SK-N-SH (cell line): Measurements from ENCODE around the gene AR. TPM values are rescaled to one million over a fixed set of nuclear protein-coding genes. Genes with fewer than 3 reads are reported as not detected.

Experiments used
- CTCF ChIA-PET: fragments of 300-600, 350-600 bp; formaldehyde crosslinking; extraction: SDS; loops from one replicate; lab custom pipeline; 2021; lab: Yijun Ruan, JAX
- POLR2A ChIA-PET: fragments of 350-600 bp; sonication (Branson Sonifier 250); formaldehyde crosslinking; extraction: SDS; loops from one replicate; lab custom pipeline; 2020; ENCODE audit warnings: antibody characterized with exemption, inconsistent platforms; lab: Yijun Ruan, JAX
- DNase-seq: peaks from one replicate; pipeline ENCODE4 v3.0.0; 2012
- H2AFZ ChIP-seq: fragments of 200-600 bp; sonication (generic); 2 replicates; pipeline ENCODE4 v1.8.1; 2016; ENCODE audit warnings: antibody characterized with exemption, mild to moderate bottlenecking, low read depth
- H3F3A ChIP-seq: fragments of 200-600 bp; sonication (generic); replicated peaks from 2 replicates; pipeline ENCODE3; 2016; ENCODE audit warnings: antibody characterized with exemption, mild to moderate bottlenecking; ENCODE audit not compliant: insufficient read depth
- H3K27ac ChIP-seq, 2 experiments: fragments of 200-500 bp in 1 of 2; fragments of 200-600 bp in 1 of 2; sonication (Bioruptor generic) in 1 of 2; sonication (generic), shearing (Covaris generic) in 1 of 2; 2 replicates each; pipeline versions ENCODE4 v1.5.1 to v1.6.1; 2014 to 2016; ENCODE audit warnings: low read depth in 2 of 2, inconsistent platforms in 1 of 2, low read length in 1 of 2, mild to moderate bottlenecking in 1 of 2, mixed read lengths in 1 of 2
- H3K27me3 ChIP-seq: fragments of 200-600 bp; sonication (generic), shearing (Covaris generic); 2 replicates; pipeline ENCODE4 v1.6.1; 2016; ENCODE audit warnings: mixed run types; ENCODE audit not compliant: insufficient read depth
- H3K36me3 ChIP-seq, 2 experiments: fragments of 200-500 bp in 1 of 2; fragments of 200-600 bp in 1 of 2; sonication (Bioruptor generic) in 1 of 2; sonication (generic) in 1 of 2; replicated peaks in 1 of 2; 2 replicates each; pipeline versions ENCODE3 to v1.5.1; 2014 to 2016; ENCODE audit warnings: low read length in 1 of 2, mild to moderate bottlenecking in 1 of 2; ENCODE audit not compliant: insufficient read depth in 2 of 2, control insufficient read depth in 1 of 2
- H3K4me1 ChIP-seq, 2 experiments: fragments of 200-500 bp in 1 of 2; fragments of 200-600 bp in 1 of 2; sonication (Bioruptor generic) in 1 of 2; sonication (generic), shearing (Covaris generic) in 1 of 2; 2 replicates each; pipeline versions ENCODE4 v1.5.1 to v1.6.1; 2014 to 2016; ENCODE audit warnings: low read depth in 1 of 2, low read length in 1 of 2, mixed run types in 1 of 2; ENCODE audit not compliant: insufficient read depth in 2 of 2, control insufficient read depth in 1 of 2
- H3K4me2 ChIP-seq: fragments of 200-600 bp; sonication (generic), shearing (Covaris generic); 2 replicates; pipeline ENCODE4 v1.6.1; 2017; ENCODE audit warnings: mixed run types
- H3K4me3 ChIP-seq, 2 experiments: fragments of 200-500 bp in 1 of 2; fragments of 200-600 bp in 1 of 2; sonication (Bioruptor generic) in 1 of 2; sonication (generic), shearing (Covaris generic) in 1 of 2; 2 replicates each; pipeline versions ENCODE4 v1.5.1 to v1.8.1; 2014 to 2016; ENCODE audit warnings: low read depth in 2 of 2, inconsistent platforms in 1 of 2, low read length in 1 of 2, mild to moderate bottlenecking in 1 of 2, mixed read lengths in 1 of 2, moderate library complexity in 1 of 2
- H3K79me2 ChIP-seq: fragments of 200-600 bp; sonication (generic); 2 replicates; pipeline ENCODE4 v1.8.1; 2017; ENCODE audit warnings: mild to moderate bottlenecking; ENCODE audit not compliant: insufficient read depth
- H3K9ac ChIP-seq: fragments of 200-600 bp; sonication (generic); 2 replicates; pipeline ENCODE4 v1.6.1; 2017; ENCODE audit warnings: mixed run types
- H3K9me2 ChIP-seq: fragments of 200-600 bp; sonication (generic); 2 replicates; pipeline ENCODE4 v1.6.1; 2017; ENCODE audit warnings: mixed run types
- H3K9me3 ChIP-seq: fragments of 200-600 bp; sonication (generic); 2 replicates; pipeline ENCODE4 v1.6.1; 2017; ENCODE audit warnings: mixed run types, mild to moderate bottlenecking, moderate library complexity
- H4K20me1 ChIP-seq: fragments of 200-600 bp; sonication (generic); 2 replicates; pipeline ENCODE4 v1.6.1; 2017; ENCODE audit warnings: mild to moderate bottlenecking, mixed run types; ENCODE audit not compliant: insufficient read depth
- FOXM1 ChIP-seq: IDR thresholded peaks from 2 replicates; pipeline ENCODE4 v1.4.0; 2012; ENCODE audit warnings: low read depth, mild to moderate bottlenecking
- RCOR1 ChIP-seq: fragments of 150-350 bp; IDR thresholded peaks from 2 replicates; pipeline ENCODE4 v1.6.1; 2017; ENCODE audit warnings: antibody characterized with exemption, low read length
- RFX5 ChIP-seq: IDR thresholded peaks from 2 replicates; pipeline ENCODE4 v1.6.1; 2012; ENCODE audit warnings: mild to moderate bottlenecking, improper control_type of control experiment, low read length
- TCF12 ChIP-seq: IDR thresholded peaks from 2 replicates; pipeline ENCODE4 v1.4.0; 2012
- YY1 ChIP-seq: IDR thresholded peaks from 2 replicates; pipeline ENCODE4 v1.4.0; 2012; ENCODE audit warnings: low read depth, mild to moderate bottlenecking
- WGBS: methylation state at CpG from one replicate; pipeline ENCODE4 v1.1.6; 2017; ENCODE audit warnings: low lambda C conversion rate; 5-methylcytosine and 5-hydroxymethylcytosine counted together
- polyA plus RNA-seq, 3 experiments: library from polyadenylated mRNA; depleted of rRNA; stranded (reverse); fragments of >200 nt; gene quantifications; 2 replicates each; pipeline ENCODE4 v1.2.3, GENCODE V29; 2012

The AR gene
- polyA plus RNA-seq, 1 of the 3 experiments (the other 2 are of a cell fraction): not detected

- H3K9me3 ChIP-seq: 0 out of 2 replicates have a peak, but pooled peaks cover 8% of the 10 kb centered on the region
- no peaks in the 10 kb centered on the region for H4K20me1 ChIP-seq
- H3K4me1 ChIP-seq: no peaks in the 10 kb centered on the region
- H3K36me3 ChIP-seq: no peaks in the 10 kb centered on the region
- H3K27me3 ChIP-seq: no peaks in the 10 kb centered on the region
- no peak overlapping the region for H3K27ac ChIP-seq
- no peak overlapping the region for H3K4me3 ChIP-seq
- CTCF ChIA-PET: no interaction called here
- H2AFZ ChIP-seq: no peak overlapping the region
- H3F3A ChIP-seq: no peaks in the 10 kb centered on the region
- no peak overlapping the region for H3K4me2 ChIP-seq
- no peak overlapping the region for H3K9ac ChIP-seq
- TF ChIP-seq TCF12 (no peak), FOXM1 (no peak), RFX5 (no peak)
- TF ChIP-seq, all 33 proteins: peak for 0
- POLR2A ChIA-PET: no interaction called here
- no peak for DNase-seq
- H3K9me2 ChIP-seq: no peaks in the 10 kb centered on the region
- H3K79me2 ChIP-seq: no peaks in the 10 kb centered on the region
Observed at GRCh38 chrX:67777148-67777547, 233.3 kb downstream of the AR start.

- Histone ChIP-seq H3K4me2 (no peak overlapping the region), H3K9me2 (no peaks in the 10 kb centered on the region), H3K27me3 (no peaks in the 10 kb centered on the region), H3K36me3 (no peaks in the 10 kb centered on the region), H3K79me2 (no peaks in the 10 kb centered on the region), H3K4me3 (no peak overlapping the region), H3K27ac (no peak overlapping the region), H4K20me1 (no peaks in the 10 kb centered on the region), H3K4me1 (no peaks in the 10 kb centered on the region), H3K9me3 (0 out of 2 replicates have a peak, but pooled peaks cover 4% of the 10 kb centered on the region), H3F3A (no peaks in the 10 kb centered on the region), H2AFZ (no peak overlapping the region), H3K9ac (no peak overlapping the region)
- POLR2A ChIA-PET: no interaction called here
- WGBS: 2% methylated on average over 3 of the region's 3 CpGs
- TF ChIP-seq TCF12 (no peak), YY1 (no peak), RCOR1 (no peak)
- DNase-seq: no peak
- CTCF ChIA-PET: interaction anchor here (0.6 kb wide), 1 partner anchor 1010 kb away, joined by 3 read pairs; no protein-coding TSS in a partner anchor
Observed at GRCh38 chrX:67779099-67779498, 235.3 kb downstream of the AR start.
